ENCODE measurements around the gene PARS2.

DNA sequence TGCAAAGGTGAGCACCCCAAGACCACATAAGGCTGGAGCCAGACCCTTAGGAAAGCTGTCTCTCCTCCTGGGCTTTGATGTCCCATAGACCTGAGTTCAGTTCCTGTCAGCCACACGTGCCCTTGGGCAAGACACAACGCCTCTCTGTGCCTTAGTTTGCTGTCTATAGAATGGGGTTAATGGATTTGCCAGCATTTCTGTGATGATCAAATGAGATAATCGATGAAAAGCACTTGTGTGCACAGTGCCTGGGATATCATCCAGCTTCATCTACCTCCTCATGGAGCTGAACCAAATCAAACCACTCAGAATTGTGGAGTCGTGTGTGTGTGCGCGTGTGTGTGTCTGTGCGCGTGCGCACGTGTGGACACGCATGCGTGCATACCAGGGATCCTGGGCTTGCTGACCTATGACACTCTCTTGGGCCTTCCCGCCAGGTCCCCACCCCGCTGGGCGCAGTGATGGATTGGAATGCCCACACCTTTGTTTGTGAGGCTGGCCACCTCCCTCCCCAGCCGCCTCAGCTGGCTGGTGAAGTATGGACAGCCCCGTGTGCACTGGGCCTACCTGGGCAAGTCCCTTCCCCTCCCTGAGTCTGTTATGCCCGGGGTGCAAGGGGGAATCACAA, 31.6 kb upstream of the PARS2 start:
- TF ChIP-seq CTCF (IDR thresholded peaks at IDR 0.05 in 8 of 11, conservative IDR thresholded peaks at IDR 0.05 in 3 of 11) (no peak), POLR2A (IDR thresholded peaks at IDR 0.05) (no peak)
